GM21529 (cell line): ENCODE results near the gene CHCHD4.
A peak's percentile ranks its signal among the peaks of the same experiment; 100 is the strongest.

Experiments
- ATAC-seq: cut with Tn5 transposase; IDR thresholded peaks from one replicate; pipeline ENCODE4 v1.9.1; 2021; ENCODE audit not compliant: unreplicated experiment

Gene CHCHD4

DNA sequence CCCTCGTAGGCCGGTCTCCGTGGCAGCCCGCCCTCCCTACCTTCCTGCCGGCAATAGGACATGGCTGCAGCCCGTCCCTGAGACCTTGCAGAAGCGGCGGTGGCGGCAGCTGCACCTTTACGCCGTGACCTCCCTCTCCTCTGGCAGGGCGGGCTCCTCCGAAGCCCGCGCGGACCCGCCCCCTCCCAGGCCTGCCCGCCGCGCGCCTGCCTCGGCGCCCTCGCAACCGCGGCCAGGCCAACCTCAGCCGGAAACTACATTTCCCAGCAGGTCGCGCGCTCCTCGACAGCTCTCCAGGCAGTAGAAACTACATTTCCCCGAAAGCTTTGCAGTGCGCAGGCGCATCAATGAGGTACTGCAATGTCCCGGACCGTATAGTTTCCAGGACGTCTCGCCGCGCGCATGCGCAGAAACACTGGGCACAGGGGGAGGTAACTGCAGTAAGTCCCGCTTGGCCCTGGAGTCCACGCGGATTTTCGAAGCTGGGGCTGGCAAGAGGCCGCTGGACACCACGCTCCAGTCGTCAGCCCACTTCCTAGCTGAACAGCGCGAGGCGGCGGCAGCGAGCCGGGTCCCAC, at the start of gene CHCHD4, which contains the start of gene TMEM43:
Gene CHCHD4, minus strand, starts transcription at position 256 of the 578 bp plus-strand sequence. Its CDS starts 194 bp downstream, at position 62.
Gene TMEM43, plus strand, starts transcription at position 438 of the 578 bp plus-strand sequence. CDS start 142 bp downstream, outside the sequence.
- ATAC-seq: peak; percentile 86

- no peak for ATAC-seq
These were observed 47.8 kb upstream of the CHCHD4 start for GRCh38 chr3:14172496-14172895.

GRCh38 chr3:14170531-14171159, 46.0 kb upstream of the CHCHD4 start:
- ATAC-seq: no peak

DNA sequence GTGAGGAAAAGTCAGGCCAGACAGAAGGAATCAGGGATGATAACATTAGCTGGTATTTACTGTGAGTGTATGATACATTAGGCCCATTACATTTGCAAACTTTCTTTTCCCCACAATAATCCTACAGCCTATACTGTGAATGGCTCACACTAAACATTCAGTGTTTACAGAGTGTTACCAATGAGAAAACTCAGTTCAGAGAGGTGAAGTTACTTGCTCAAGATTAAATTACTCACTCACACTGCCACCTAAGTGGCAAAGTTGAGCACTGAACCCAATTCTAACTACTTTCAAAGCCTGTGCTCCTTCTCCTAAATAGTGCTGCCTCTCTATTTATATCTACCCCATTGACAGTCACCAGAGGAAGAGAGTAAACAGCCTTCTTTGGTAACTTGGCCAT, 45.2 kb upstream of the CHCHD4 start:
- no peak for ATAC-seq

DNA sequence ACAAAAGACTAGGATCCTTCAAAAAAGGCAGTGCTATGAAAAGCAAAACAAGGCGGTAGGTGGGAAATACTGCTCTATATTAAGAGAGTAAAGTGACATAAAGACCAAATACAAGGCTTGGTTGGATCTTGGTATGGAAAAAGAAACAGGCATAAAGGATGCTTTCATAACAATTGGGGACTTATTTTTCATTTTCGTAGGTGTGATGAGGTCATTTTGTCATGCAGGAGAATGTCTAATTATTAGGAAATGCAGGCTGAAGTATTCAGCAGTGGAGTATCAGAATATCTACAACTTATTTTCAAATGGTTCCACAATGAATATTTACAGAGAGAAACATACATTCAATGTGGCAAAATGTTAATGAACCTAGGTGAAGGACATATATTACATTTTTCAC, 44.8 kb upstream of the CHCHD4 start:
- no peak for ATAC-seq

GRCh38 chr3:14166877-14167603, 42.4 kb upstream of the CHCHD4 start:
- no peak for ATAC-seq

DNA sequence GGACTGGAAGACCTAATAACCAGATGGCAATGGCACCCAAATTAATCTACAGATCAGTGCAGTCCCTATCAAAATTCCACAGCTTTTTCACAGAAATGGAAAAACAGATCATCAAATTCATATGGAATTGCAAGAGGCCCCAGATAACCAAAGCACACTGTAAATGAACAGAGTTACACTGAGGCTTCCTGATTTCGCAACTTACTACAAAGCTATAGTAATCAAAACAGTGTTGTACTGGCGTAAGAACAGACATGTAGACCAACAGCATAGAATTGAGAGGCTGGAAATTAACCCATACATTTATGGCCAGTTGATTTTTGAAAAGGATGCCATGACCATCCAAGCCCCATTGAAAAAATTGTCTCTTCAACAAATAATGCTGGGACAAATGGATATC, 37.5 kb upstream of the CHCHD4 start:
- ATAC-seq: no peak

DNA sequence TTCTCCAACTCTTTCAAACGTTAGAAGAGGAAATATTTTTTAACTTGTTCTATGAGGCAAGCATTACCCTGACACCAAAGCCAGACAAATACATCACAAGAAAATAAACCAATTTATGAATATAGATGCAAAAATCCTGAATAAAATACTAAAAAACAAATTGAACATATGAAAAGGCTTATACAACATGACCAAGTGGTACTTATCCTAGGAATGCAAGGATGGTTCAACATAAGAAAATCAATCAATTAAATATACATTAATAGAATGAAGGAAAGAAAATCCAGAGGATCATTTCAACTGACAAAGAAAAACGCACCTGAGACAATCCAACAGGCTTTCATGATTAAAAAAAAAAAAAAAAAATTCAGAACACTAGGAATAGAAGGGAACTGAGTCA, 36.6 kb upstream of the CHCHD4 start:
- ATAC-seq: no peak

- ATAC-seq: no peak
These were observed 34.8 kb upstream of the CHCHD4 start for GRCh38 chr3:14159426-14159825.

DNA sequence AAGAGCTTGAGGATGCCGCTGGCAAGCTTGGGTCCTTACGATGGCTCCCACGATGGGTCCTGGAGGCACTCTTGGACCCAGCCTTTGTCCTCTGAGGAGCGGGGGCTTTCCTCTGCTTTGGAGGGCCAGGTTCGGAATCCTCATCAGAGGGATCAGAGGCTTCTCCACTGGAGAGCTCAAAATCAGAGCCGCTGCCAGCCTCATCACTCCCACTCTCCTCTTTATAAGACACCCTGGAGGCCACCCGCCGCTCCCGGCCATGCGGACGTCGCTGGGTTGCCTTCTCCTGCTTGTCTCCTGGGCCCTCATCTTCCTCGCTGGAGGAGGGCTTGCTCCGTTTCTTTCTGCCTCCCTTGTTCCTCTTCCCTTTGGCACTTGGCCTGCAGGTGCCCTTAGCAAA, 33.7 kb upstream of the CHCHD4 start:
- ATAC-seq: no peak

DNA sequence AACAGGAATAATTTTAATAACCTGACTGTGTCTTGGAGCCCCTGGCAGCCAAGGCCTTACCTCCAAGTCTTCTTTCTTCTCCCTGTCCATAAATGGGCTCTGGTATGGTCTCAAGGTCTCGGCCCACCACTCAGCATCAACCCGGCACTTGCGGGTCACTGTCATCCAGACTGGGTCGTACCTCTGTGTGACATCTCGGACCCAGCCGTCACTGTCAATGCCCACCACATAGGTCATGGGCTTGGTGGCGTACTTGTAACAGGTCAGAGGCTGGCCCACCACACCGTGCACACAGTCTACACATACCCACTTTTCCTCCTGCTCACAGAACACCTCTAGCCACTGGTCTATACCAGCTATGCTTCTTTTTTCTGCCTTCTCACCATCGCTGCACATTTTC, 33.3 kb upstream of the CHCHD4 start:
- ATAC-seq: no peak

- ATAC-seq: no peak
These were observed 32.3 kb upstream of the CHCHD4 start for GRCh38 chr3:14156843-14157561.

GRCh38 chr3:14156201-14156600, 31.5 kb upstream of the CHCHD4 start:
- ATAC-seq: no peak

GRCh38 chr3:14154895-14155440, 30.3 kb upstream of the CHCHD4 start:
- ATAC-seq: no peak

DNA sequence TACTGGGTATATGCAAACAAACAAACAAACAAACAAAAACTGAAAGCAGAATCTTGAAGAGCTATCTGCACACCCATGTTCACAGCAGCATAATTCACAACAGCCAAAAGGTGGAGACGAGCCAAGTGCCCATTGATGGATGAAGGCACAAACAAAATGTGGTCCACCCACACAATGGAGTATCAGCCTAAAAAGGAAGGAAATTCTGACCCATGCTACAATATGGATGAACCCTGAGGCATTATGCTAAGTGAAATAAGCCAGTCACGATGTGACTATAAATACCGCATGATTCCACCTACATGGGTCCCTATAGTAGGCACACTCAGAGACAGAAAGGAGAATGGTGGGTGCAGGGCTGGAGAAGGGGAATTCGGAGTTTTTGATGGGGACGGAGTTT, 29.6 kb upstream of the CHCHD4 start:
- ATAC-seq: no peak

DNA sequence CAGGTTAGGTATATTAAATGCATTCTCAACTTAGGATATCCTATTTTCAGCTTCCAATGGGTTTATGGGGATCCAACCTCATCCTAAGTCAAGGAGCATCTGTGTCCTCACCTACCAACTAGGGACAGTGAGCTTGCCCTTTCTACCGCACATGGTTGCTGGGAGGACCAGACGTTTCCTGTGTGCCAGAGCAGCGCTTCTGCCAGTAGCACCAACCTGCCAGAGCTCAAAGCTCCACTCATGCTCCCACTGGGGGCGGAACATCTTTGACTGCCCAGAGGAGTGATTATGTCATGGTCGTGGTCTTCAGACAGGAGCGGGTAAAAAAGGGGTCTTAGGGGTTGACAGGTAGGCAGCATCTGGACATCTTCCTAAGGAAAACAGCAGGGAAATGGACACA, 29.0 kb upstream of the CHCHD4 start:
- no peak for ATAC-seq

- no peak for ATAC-seq
These were observed 28.3 kb upstream of the CHCHD4 start for GRCh38 chr3:14152963-14153355.

DNA sequence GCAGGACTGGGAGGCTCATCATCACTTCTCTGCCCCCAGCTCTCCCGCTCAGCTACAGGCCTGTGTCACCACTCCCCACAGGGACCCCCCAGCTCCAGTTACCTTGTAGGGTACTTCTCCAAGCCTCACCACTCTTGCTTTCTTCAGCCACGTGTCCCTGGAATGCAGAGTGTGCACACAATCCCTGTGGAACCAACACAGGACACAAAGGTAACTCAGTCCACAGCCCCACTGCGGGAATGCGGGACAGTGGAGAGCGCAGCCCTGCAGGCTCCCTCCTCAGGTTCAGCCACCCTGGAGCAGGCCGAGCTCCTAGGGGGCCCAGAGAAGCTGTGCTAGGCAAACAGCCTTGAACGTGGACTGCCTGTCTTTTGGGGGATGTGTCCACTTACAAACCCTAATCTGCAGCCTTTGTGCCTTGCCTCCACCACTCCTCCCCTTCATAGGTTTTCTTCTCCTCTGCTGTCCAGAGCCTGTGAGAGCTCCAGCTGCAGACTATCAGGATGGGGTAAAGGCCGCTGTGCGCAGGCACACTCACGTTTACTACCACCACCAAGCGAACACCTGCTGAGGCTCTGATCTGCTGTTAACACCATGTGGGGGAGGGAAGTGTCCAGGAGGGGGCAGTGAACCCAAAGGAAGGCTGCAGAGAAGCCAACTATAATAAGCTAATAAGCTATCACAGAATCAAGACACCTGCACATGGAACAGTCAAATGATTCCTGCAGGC, 27.7 kb upstream of the CHCHD4 start:
- no peak for ATAC-seq

DNA sequence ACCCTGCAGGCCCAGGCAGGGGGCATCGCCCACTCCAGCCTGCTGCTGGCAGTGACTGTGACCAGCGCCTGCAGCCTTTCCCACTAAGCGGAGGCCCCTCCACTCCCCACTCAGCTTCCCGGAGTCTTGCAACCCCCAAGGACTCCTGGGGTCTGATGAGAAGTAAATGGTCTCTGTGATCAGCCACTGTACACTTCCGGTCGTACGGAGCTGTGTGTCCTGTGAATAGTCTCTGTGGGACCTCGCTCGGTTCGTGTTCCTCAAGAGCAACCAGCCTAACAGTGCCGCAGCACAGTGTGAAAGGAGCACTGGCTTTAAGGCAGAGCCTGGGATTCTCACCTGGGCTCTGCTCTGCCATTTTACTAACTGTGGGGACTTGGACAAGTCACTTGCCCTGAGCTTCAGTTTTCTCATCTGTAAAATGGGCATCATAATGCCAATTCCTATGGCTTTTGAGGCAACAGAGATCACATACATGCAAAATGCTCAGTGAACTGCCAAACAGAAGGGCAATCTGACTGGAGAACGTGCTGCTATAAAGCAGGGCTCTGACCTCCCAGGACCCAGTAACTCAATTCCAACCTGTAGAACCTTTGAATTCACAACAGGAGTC, 26.9 kb upstream of the CHCHD4 start:
- ATAC-seq: no peak
